HEK293 (cell line): ENCODE results near the gene BICD2.

Experiments used
- CTCF ChIA-PET: fragments of 350-600 bp; formaldehyde crosslinking; extraction: SDS; loops from one replicate; lab custom pipeline; 2021; ENCODE audit warnings: antibody characterized with exemption; lab: Yijun Ruan, JAX
- POLR2A ChIA-PET: fragments of 300-600 bp; formaldehyde crosslinking; extraction: SDS; loops from one replicate; lab custom pipeline; 2020; ENCODE audit warnings: antibody characterized with exemption, inconsistent platforms; lab: Yijun Ruan, JAX
- H3K27ac ChIP-seq: fragments of 200-500 bp; sonication (Bioruptor generic); 2 replicates; pipeline ENCODE4 v1.5.1; 2014; ENCODE audit warnings: low read depth, low read length, control low read depth, inconsistent platforms; ENCODE audit errors: extremely low read depth
- H3K36me3 ChIP-seq, 2 experiments: fragments of 200-500 bp in 1 of 2; sonication (Bioruptor generic) in 1 of 2; 1 replicate in 1 of 2; 2 replicates in 1 of 2; pipeline ENCODE4 v1.5.1; 2014 to 2017; ENCODE audit warnings: inconsistent platforms in 2 of 2, low read length in 2 of 2; ENCODE audit not compliant: control insufficient read depth in 2 of 2, insufficient read depth in 1 of 2
- H3K4me1 ChIP-seq: fragments of 200-500 bp; sonication (Bioruptor generic); 2 replicates; pipeline ENCODE4 v1.5.1; 2014; ENCODE audit warnings: mild to moderate bottlenecking, low read length, inconsistent platforms; ENCODE audit not compliant: control insufficient read depth, insufficient read depth
- H3K4me3 ChIP-seq: 2 replicates; pipeline ENCODE4 v1.5.1; 2011; ENCODE audit warnings: low read depth, mild to moderate bottlenecking, control low read depth, low read length, moderate library complexity
- H3K9me3 ChIP-seq: fragments of 200-500 bp; sonication (Bioruptor generic); 2 replicates; pipeline ENCODE4 v1.5.1; 2014; ENCODE audit warnings: low read depth, low read length, inconsistent platforms; ENCODE audit not compliant: control insufficient read depth, insufficient read depth
- ATF2 ChIP-seq: fragments of 450-650 bp; formaldehyde crosslinking; IDR thresholded peaks from 2 replicates; pipeline ENCODE4 v1.5.1; 2016; ENCODE audit warnings: missing biosample characterization, missing genetic modification characterization, low read depth
- BCL11A ChIP-seq: fragments of 450-650 bp; formaldehyde crosslinking; IDR thresholded peaks from 2 replicates; pipeline ENCODE4 v1.5.1; 2016; ENCODE audit warnings: low read depth, missing biosample characterization, missing genetic modification characterization
- GFI1B ChIP-seq: fragments of 450-650 bp; formaldehyde crosslinking; IDR thresholded peaks from 2 replicates; pipeline ENCODE4 v1.5.1; 2016; ENCODE audit warnings: missing biosample characterization, missing genetic modification characterization
- HOXA7 ChIP-seq: sonication (generic); formaldehyde crosslinking; IDR thresholded peaks from 2 replicates; pipeline ENCODE4 v1.8.1; 2022; ENCODE audit warnings: missing genetic modification reagents, borderline replicate concordance
- KLF9 ChIP-seq: fragments of 450-650 bp; formaldehyde crosslinking; IDR thresholded peaks from 2 replicates; pipeline ENCODE4 v1.5.1; 2016; ENCODE audit warnings: missing biosample characterization, missing genetic modification characterization, low read depth
- PRDM6 ChIP-seq: fragments of 450-650 bp; formaldehyde crosslinking; IDR thresholded peaks from 2 replicates; pipeline ENCODE4 v1.5.1; 2017; ENCODE audit warnings: missing biosample characterization, missing genetic modification characterization
- RBAK ChIP-seq: fragments of 450-650 bp; formaldehyde crosslinking; IDR thresholded peaks from 2 replicates; pipeline ENCODE4 v1.5.1; 2016; ENCODE audit warnings: missing biosample characterization, missing genetic modification characterization
- SP7 ChIP-seq: fragments of 450-650 bp; formaldehyde crosslinking; IDR thresholded peaks from 2 replicates; pipeline ENCODE4 v1.5.1; 2016; ENCODE audit warnings: missing biosample characterization, missing genetic modification characterization
- TSHZ1 ChIP-seq: fragments of 450-650 bp; formaldehyde crosslinking; IDR thresholded peaks from 2 replicates; pipeline ENCODE4 v1.5.1; 2016; ENCODE audit warnings: missing biosample characterization, missing genetic modification characterization, borderline replicate concordance
- ZFHX2 ChIP-seq: fragments of 450-650 bp; formaldehyde crosslinking; conservative IDR thresholded peaks from 2 replicates; pipeline ENCODE4 v1.5.1; 2016; ENCODE audit warnings: missing biosample characterization, missing genetic modification characterization
- ZFP41 ChIP-seq: fragments of 450-650 bp; formaldehyde crosslinking; IDR thresholded peaks from 2 replicates; pipeline ENCODE4 v1.5.1; 2016; ENCODE audit warnings: missing biosample characterization, missing genetic modification characterization, borderline replicate concordance
- ZNF121 ChIP-seq: fragments of 450-650 bp; formaldehyde crosslinking; IDR thresholded peaks from 2 replicates; pipeline ENCODE4 v1.5.1; 2016; ENCODE audit warnings: missing biosample characterization, missing genetic modification characterization
- ZNF138 ChIP-seq: fragments of 450-650 bp; formaldehyde crosslinking; IDR thresholded peaks from 2 replicates; pipeline ENCODE4 v1.5.1; 2016; ENCODE audit warnings: missing biosample characterization, missing genetic modification characterization, borderline replicate concordance
- ZNF146 ChIP-seq: fragments of 450-650 bp; formaldehyde crosslinking; IDR thresholded peaks from 2 replicates; pipeline ENCODE4 v1.5.1; 2016; ENCODE audit warnings: missing biosample characterization, missing genetic modification characterization
- ZNF16 ChIP-seq: fragments of 450-650 bp; formaldehyde crosslinking; IDR thresholded peaks from 2 replicates; pipeline ENCODE4 v1.5.1; 2016; ENCODE audit warnings: low read depth, missing biosample characterization, missing genetic modification characterization
- ZNF2 ChIP-seq: fragments of 450-650 bp; formaldehyde crosslinking; IDR thresholded peaks from 2 replicates; pipeline ENCODE4 v1.5.1; 2016; ENCODE audit warnings: missing biosample characterization, missing genetic modification characterization
- ZNF610 ChIP-seq: fragments of 450-650 bp; formaldehyde crosslinking; IDR thresholded peaks from 2 replicates; pipeline ENCODE4 v1.5.1; 2016; ENCODE audit warnings: missing biosample characterization, missing genetic modification characterization, borderline replicate concordance
- ZNF670 ChIP-seq: fragments of 450-650 bp; formaldehyde crosslinking; IDR thresholded peaks from 2 replicates; pipeline ENCODE4 v1.5.1; 2016; ENCODE audit warnings: missing biosample characterization, missing genetic modification characterization, low read depth
- ZNF677 ChIP-seq: fragments of 450-650 bp; IDR thresholded peaks from 2 replicates; pipeline ENCODE4 v1.5.0; 2018; ENCODE audit warnings: missing biosample characterization, mild to moderate bottlenecking, missing genetic modification characterization, moderate library complexity
- ZNF704 ChIP-seq: fragments of 450-650 bp; formaldehyde crosslinking; IDR thresholded peaks from 2 replicates; pipeline ENCODE4 v1.5.1; 2016; ENCODE audit warnings: missing biosample characterization, missing genetic modification characterization
- ZNF843 ChIP-seq: fragments of 450-650 bp; formaldehyde crosslinking; IDR thresholded peaks from 2 replicates; pipeline ENCODE4 v1.5.1; 2016; ENCODE audit warnings: missing biosample characterization, missing genetic modification characterization

Gene BICD2

GRCh38 chr9:92752812-92753404 lies 11.7 kb downstream of the BICD2 start:
- H3K4me3 ChIP-seq: no peak overlapping the region
- peaks cover 8% of the 10 kb centered on the region; the same call in 1 of the 2 replicates for H3K4me1 ChIP-seq
- H3K27ac ChIP-seq: no peak overlapping the region
- CTCF ChIA-PET: no interaction called here
- no peaks in the 10 kb centered on the region for H3K9me3 ChIP-seq
- no peaks in the 10 kb centered on the region for H3K36me3 ChIP-seq
- no peak for TF ChIP-seq SP7 (tag by site-specific recombination)
- no peak for TF ChIP-seq ZNF704
- no peak for TF ChIP-seq ZNF2 (tag by site-specific recombination)
- no peak for TF ChIP-seq HOXA7 (CRISPR knock-in tag)
- TF ChIP-seq ZNF677 (tag by site-specific recombination): peak; percentile 80
- TF ChIP-seq, all 188 proteins: peak for 1
- POLR2A ChIA-PET: no interaction called here

- H3K27ac ChIP-seq: no peak overlapping the region
- H3K4me3 ChIP-seq: no peak overlapping the region
- no peaks in the 10 kb centered on the region for H3K36me3 ChIP-seq
- POLR2A ChIA-PET: no interaction called here
- TF ChIP-seq ZFP41 (tag by site-specific recombination) (no peak), PRDM6 (no peak), TSHZ1 (tag by site-specific recombination) (no peak), GFI1B (tag by site-specific recombination) (no peak), ATF2 (tag by site-specific recombination) (no peak), ZNF610 (no peak), ZNF16 (no peak), ZNF146 (tag by site-specific recombination) (no peak), BCL11A (no peak), ZNF138 (no peak), KLF9 (tag by site-specific recombination) (no peak), RBAK (no peak), ZNF670 (tag by site-specific recombination) (no peak), ZFHX2 (no peak), ZNF843 (tag by site-specific recombination) (no peak), ZNF121 (tag by site-specific recombination) (no peak)
- H3K9me3 ChIP-seq: no peaks in the 10 kb centered on the region
- CTCF ChIA-PET: interaction anchor here (0.6 to 1.2 kb wide), 2 partner anchors 41 to 1348 kb away, joined by 3 to 4 read pairs; no protein-coding TSS in a partner anchor
- H3K4me1 ChIP-seq: peaks cover 10% of the 10 kb centered on the region; the same call in 1 of the 2 replicates
Observed at GRCh38 chr9:92749934-92750315, 14.7 kb downstream of the BICD2 start.
